Gastrocnemius medialis (tissue), 4 donors: ENCODE measurements around the gene CDH4. TPM values are rescaled to one million over a fixed set of nuclear protein-coding genes. Genes with fewer than 3 reads are reported as not detected.

Experiments
- ATAC-seq, 2 donors: fragments of 150-250 bp; one replicate each; pipeline ENCODE4 v1.9.1; 2016
- DNase-seq, 2 donors: peaks; one replicate each; pipeline ENCODE4 v3.0.0-alpha.2; 2019
- H3K27ac ChIP-seq, 4 donors: fragments of 200-600 bp; sonication (generic); 1 replicate in 1 of 4; 2 replicates in 3 of 4; pipeline ENCODE4 v1.5.1; 2016 to 2018; ENCODE audit warnings: mild to moderate bottlenecking in 2 of 4, moderate library complexity in 1 of 4
- H3K27me3 ChIP-seq, 3 donors: fragments of 200-600 bp; sonication (generic) in 2 of 3; 1 replicate in 1 of 3; 2 replicates in 2 of 3; pipeline versions ENCODE4 v1.5.1 to v1.6.0; 2016 to 2019; ENCODE audit warnings: mild to moderate bottlenecking in 1 of 3, moderate library complexity in 1 of 3
- H3K36me3 ChIP-seq, 2 donors: fragments of 200-600 bp; sonication (generic) in 1 of 2; one replicate each; pipeline ENCODE4 v1.5.1; 2017 to 2018
- H3K4me1 ChIP-seq, 2 donors: fragments of 200-600 bp; sonication (generic) in 1 of 2; one replicate each; pipeline ENCODE4 v1.5.1; 2016 to 2017; ENCODE audit warnings: mild to moderate bottlenecking in 2 of 2
- H3K4me3 ChIP-seq, 4 donors: fragments of 200-600 bp; sonication (generic) in 3 of 4; 1 replicate in 1 of 4; 2 replicates in 3 of 4; pipeline ENCODE4 v1.5.1; 2016 to 2019; ENCODE audit warnings: mild to moderate bottlenecking in 2 of 4
- H3K9me3 ChIP-seq, 3 donors: fragments of 200-600 bp; sonication (generic) in 2 of 3; 1 replicate in 1 of 3; 2 replicates in 2 of 3; pipeline ENCODE4 v1.5.1; 2016 to 2019
- POLR2A ChIP-seq, 2 donors: fragments of 450-650 bp; IDR thresholded peaks; one replicate each; pipeline ENCODE4 v1.6.1; 2017; ENCODE audit warnings: antibody characterized with exemption in 2 of 2, mild to moderate bottlenecking in 2 of 2, moderate library complexity in 2 of 2
- in situ Hi-C, 4 donors: fragments of 200-750 bp; cut with MboI; loops; one replicate each; pipeline versions ENCODE4 v1.15.0 to v1.8.0; 2017; ENCODE audit warnings: low sequenced_read_pairs in 4 of 4
- intact Hi-C: fragments of 100-400 bp; cut with DNase I; formaldehyde crosslinking; loops from one replicate; pipeline ENCODE4 v1.15.1; 2023; ENCODE audit warnings: low total_unique reads
- total RNA-seq, 4 donors: library from RNA; depleted of rRNA; stranded (reverse); fragments of >200 nt; gene quantifications; one replicate each; pipeline versions ENCODE4 v1.1.0 to v1.2.3, GENCODE V29; 2016
- TF ChIP-seq, protein P1 (sequence below), 5 experiments: fragments of 450-650 bp in 3 of 5; fragments of 200-600 bp in 2 of 5; sonication (generic) in 2 of 5; IDR thresholded peaks in 4 of 5; conservative IDR thresholded peaks in 1 of 5; 1 replicate in 4 of 5; 2 replicates in 1 of 5; pipeline ENCODE4 v1.5.1; 2016 to 2019; ENCODE audit warnings: antibody characterized with exemption in 5 of 5, mild to moderate bottlenecking in 3 of 5, moderate library complexity in 3 of 5

The CDH4 gene
- total RNA-seq, 4 donors from 2014 or later: 0.38 to 1.2 (median 0.86) TPM

DNA sequence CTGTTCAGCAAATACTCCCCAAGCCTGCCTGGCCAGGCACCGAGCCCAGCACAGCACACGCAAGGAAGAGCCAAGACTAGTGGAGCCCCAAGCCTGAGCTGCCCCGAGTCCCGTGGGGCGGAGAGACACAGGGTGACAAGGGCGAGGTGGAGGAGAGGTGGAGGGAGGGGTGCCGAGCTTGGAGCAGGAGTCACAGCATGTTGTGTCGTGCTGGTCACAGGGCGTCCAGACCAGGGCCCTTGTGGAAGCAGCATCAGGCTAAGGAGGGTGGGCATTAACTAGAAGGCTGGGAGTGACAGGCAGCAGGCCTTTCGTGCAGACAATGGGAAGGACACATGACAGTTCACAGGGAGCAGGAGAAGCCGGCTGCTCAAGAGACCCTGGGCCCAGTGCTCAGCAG lies 422.1 kb downstream of the CDH4 start:
- DNase-seq (no peak), ATAC-seq (no peak)
- Histone ChIP-seq H3K36me3 (no peaks in the 10 kb centered on the region), H3K4me3 (no peak overlapping the region), H3K9me3 (no peaks in the 10 kb centered on the region), H3K27me3 (no peaks in the 10 kb centered on the region), H3K4me1 (no peaks in the 10 kb centered on the region), H3K27ac (no peak overlapping the region)
- in situ Hi-C loops: no loop called here
- intact Hi-C loops: no loop called here
- TF ChIP-seq, protein P1, sequence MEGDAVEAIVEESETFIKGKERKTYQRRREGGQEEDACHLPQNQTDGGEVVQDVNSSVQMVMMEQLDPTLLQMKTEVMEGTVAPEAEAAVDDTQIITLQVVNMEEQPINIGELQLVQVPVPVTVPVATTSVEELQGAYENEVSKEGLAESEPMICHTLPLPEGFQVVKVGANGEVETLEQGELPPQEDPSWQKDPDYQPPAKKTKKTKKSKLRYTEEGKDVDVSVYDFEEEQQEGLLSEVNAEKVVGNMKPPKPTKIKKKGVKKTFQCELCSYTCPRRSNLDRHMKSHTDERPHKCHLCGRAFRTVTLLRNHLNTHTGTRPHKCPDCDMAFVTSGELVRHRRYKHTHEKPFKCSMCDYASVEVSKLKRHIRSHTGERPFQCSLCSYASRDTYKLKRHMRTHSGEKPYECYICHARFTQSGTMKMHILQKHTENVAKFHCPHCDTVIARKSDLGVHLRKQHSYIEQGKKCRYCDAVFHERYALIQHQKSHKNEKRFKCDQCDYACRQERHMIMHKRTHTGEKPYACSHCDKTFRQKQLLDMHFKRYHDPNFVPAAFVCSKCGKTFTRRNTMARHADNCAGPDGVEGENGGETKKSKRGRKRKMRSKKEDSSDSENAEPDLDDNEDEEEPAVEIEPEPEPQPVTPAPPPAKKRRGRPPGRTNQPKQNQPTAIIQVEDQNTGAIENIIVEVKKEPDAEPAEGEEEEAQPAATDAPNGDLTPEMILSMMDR (IDR thresholded peaks at IDR 0.05 in 4 of 5, conservative IDR thresholded peaks at IDR 0.05 in 1 of 5): no peak
- TF ChIP-seq POLR2A (IDR thresholded peaks at IDR 0.05): no peak

DNA sequence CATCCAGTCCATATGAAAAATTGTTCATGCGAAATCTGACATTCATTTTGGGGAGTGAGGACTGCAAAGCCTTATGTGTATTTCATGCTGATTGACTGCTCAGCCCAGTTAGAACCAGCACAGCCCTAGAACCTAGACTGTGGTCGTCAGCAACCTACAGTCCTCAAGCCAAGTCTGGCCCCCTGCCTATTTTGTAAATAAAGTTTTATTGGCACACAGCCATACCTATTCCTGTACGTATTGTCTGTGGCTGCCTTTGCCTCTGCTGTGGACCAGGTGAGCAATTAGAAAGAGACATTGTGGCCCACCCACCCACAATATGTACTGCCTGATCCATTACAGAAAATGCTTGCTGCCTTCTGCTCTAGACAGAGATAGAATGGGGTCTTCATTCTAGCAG lies 422.6 kb downstream of the CDH4 start:
- no peaks in the 10 kb centered on the region for H3K36me3 ChIP-seq
- DNase-seq (no peak), ATAC-seq (no peak)
- no peaks in the 10 kb centered on the region for H3K9me3 ChIP-seq
- no peaks in the 10 kb centered on the region for H3K4me1 ChIP-seq
- in situ Hi-C loops: no loop called here
- no peak overlapping the region for H3K4me3 ChIP-seq
- no peaks in the 10 kb centered on the region for H3K27me3 ChIP-seq
- H3K27ac ChIP-seq: no peak overlapping the region
- intact Hi-C loops: no loop called here
- TF ChIP-seq, protein P1 (IDR thresholded peaks at IDR 0.05 in 4 of 5, conservative IDR thresholded peaks at IDR 0.05 in 1 of 5): no peak
- TF ChIP-seq POLR2A (IDR thresholded peaks at IDR 0.05): no peak

DNA sequence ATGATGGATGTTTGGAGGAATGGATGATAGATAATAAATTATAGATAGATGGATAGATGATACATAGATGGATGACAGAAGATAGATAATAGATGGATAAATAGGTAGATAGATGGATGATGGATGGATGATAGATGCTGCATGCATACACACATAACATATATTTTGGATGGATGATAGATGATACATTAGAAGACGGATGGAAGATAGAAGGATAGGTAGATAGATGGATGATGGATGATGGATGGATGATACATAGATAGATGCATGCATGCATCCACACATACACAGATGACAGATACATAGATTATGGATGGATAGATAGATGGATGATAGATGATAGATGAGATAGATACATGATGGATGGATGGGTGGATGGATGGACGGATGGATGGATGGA lies 425.9 kb downstream of the CDH4 start:
- in situ Hi-C loops (no loop called here), intact Hi-C loops (no loop called here)
- Histone ChIP-seq H3K4me3 (no peak overlapping the region), H3K27ac (no peak overlapping the region), H3K9me3 (no peaks in the 10 kb centered on the region), H3K4me1 (no peaks in the 10 kb centered on the region), H3K36me3 (no peaks in the 10 kb centered on the region), H3K27me3 (no peaks in the 10 kb centered on the region)
- no peak for ATAC-seq
- TF ChIP-seq POLR2A (IDR thresholded peaks at IDR 0.05): no peak
- DNase-seq: no peak

DNA sequence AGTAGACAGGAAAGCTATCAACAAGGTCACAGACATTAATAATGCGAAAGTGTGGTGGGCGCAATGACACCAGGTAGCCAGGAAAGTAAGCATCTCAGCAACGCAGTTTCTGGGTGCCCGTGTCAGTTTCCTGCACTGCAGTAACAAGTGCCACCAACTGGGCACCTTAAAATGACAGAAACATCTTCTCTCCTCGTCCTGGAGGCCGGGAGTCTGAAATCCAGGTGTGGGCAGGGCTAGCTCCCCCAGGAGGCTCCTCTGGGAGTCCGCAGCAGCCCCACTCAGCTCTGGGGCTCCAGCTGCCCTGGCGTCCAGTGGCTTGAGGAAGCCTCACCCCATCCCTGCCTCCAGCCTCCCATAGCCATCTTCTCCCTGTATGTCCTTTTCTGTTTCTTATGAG lies 426.4 kb downstream of the CDH4 start:
- Histone ChIP-seq H3K27ac (no peak overlapping the region), H3K4me3 (no peak overlapping the region), H3K27me3 (no peaks in the 10 kb centered on the region), H3K9me3 (no peaks in the 10 kb centered on the region), H3K36me3 (no peaks in the 10 kb centered on the region), H3K4me1 (no peaks in the 10 kb centered on the region)
- no peak for TF ChIP-seq POLR2A (IDR thresholded peaks at IDR 0.05)
- TF ChIP-seq, protein P1 (IDR thresholded peaks at IDR 0.05 in 4 of 5, conservative IDR thresholded peaks at IDR 0.05 in 1 of 5): no peak
- intact Hi-C loops (no loop called here), in situ Hi-C loops (no loop called here)
- DNase-seq (no peak), ATAC-seq (no peak)

DNA sequence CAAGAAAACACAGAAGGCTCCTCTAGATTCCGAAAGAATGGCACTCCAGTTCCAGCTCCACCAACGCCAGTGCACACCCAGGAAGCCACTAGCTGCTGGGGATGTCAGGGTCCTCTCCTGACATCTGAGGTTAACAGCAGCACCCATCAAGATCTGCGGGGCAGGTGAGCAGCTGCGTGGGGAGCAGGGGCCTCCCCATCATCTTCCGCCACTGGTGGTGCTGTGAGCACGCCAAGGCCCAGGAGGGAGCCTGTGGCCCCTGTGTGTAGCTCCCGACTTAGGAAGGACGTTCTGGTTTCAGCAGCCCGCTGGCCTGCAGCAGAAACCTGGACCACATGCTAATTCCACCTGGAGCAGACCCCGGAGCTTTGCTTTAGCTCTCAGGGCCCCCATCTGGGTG lies 427.4 kb downstream of the CDH4 start:
- in situ Hi-C loops (no loop called here), intact Hi-C loops (no loop called here)

More for the DNA sequence above, 427.4 kb downstream of the CDH4 start:
- Histone ChIP-seq H3K4me3 (no peak overlapping the region), H3K36me3 (no peaks in the 10 kb centered on the region), H3K4me1 (no peaks in the 10 kb centered on the region), H3K27ac (no peak overlapping the region), H3K27me3 (no peaks in the 10 kb centered on the region), H3K9me3 (no peaks in the 10 kb centered on the region)
- DNase-seq (no peak), ATAC-seq (no peak)
- TF ChIP-seq, protein P1 (IDR thresholded peaks at IDR 0.05 in 4 of 5, conservative IDR thresholded peaks at IDR 0.05 in 1 of 5): no peak
- TF ChIP-seq POLR2A (IDR thresholded peaks at IDR 0.05): no peak
